Spleen (tissue), 11 donors: ENCODE results near the gene EIF3A. TPM values are rescaled to one million over a fixed set of nuclear protein-coding genes. Genes with fewer than 3 reads are reported as not detected.
"Not testable (repeated sequence)": the region's sequence is repeated elsewhere in the genome, so short reads cannot be mapped to it uniquely, and the experiment has no call there.

Source experiments
- DNase-seq: peaks from one replicate; pipeline ENCODE4 v3.0.0-alpha.2; 2020
- H3K27ac ChIP-seq, 8 donors: fragments of 200-600 bp; sonication (generic) in 7 of 8; 1 replicate in 4 of 8; 2 replicates in 4 of 8; pipeline versions ENCODE4 v1.5.0 to v1.8.0; 2016 to 2021; ENCODE audit warnings: inconsistent platforms in 4 of 8, mild to moderate bottlenecking in 4 of 8, moderate library complexity in 1 of 8
- H3K27me3 ChIP-seq, 7 donors: fragments of 200-600 bp; sonication (generic) in 6 of 7; replicated peaks in 1 of 7; 1 replicate in 4 of 7; 2 replicates in 3 of 7; pipeline versions ENCODE4 v1.5.0 to v1.8.0; 2016 to 2021; ENCODE audit warnings: inconsistent platforms in 3 of 7, mild to moderate bottlenecking in 1 of 7
- H3K36me3 ChIP-seq, 6 donors: fragments of 200-600 bp; sonication (generic) in 5 of 6; 1 replicate in 4 of 6; 2 replicates in 2 of 6; pipeline versions ENCODE4 v1.5.0 to v1.8.0; 2016 to 2021; ENCODE audit warnings: inconsistent platforms in 2 of 6
- H3K4me1 ChIP-seq, 6 donors: fragments of 200-600 bp; sonication (generic) in 5 of 6; 1 replicate in 3 of 6; 2 replicates in 3 of 6; pipeline versions ENCODE4 v1.5.0 to v1.8.0; 2016 to 2021; ENCODE audit warnings: inconsistent platforms in 3 of 6
- H3K4me3 ChIP-seq, 8 donors: fragments of 200-600 bp; sonication (generic) in 7 of 8; 1 replicate in 4 of 8; 2 replicates in 4 of 8; pipeline versions ENCODE4 v1.5.0 to v1.8.0; 2016 to 2021; ENCODE audit warnings: inconsistent platforms in 4 of 8, mild to moderate bottlenecking in 4 of 8, moderate library complexity in 2 of 8
- H3K9me3 ChIP-seq, 8 donors: fragments of 200-600 bp; sonication (generic) in 7 of 8; 1 replicate in 4 of 8; 2 replicates in 4 of 8; pipeline versions ENCODE4 v1.5.0 to v1.8.0; 2016 to 2021; ENCODE audit warnings: inconsistent platforms in 4 of 8
- POLR2A ChIP-seq, 3 donors: fragments of 450-650 bp; IDR thresholded peaks; one replicate each; pipeline ENCODE4 v1.5.1; 2017; ENCODE audit warnings: antibody characterized with exemption in 3 of 3, mild to moderate bottlenecking in 1 of 3
- POLR2AphosphoS5 ChIP-seq, 3 donors: sonication (generic); formaldehyde crosslinking; IDR thresholded peaks; one replicate each; pipeline ENCODE4 v1.5.1; 2017; ENCODE audit warnings: antibody characterized with exemption in 3 of 3
- WGBS, 5 donors: extraction: QIAGEN DNeasy Blood & Tissue Kit in 3 of 5; methylation state at CpG; one replicate each; pipeline versions ENCODE4 v1.1.5 to v1.1.7; 2013 to 2018; 5-methylcytosine and 5-hydroxymethylcytosine counted together
- intact Hi-C: fragments of 100-400 bp; cut with DNase I; formaldehyde crosslinking; loops from one replicate; pipeline ENCODE4 v1.15.0; 2023; ENCODE audit warnings: low total_unique reads
- polyA plus RNA-seq, 3 donors: library from polyadenylated mRNA; stranded (reverse); fragments of 200-250 nt; gene quantifications; one replicate each; pipeline ENCODE4 v1.2.1, GENCODE V29; 2013
- total RNA-seq, 7 donors: library from RNA; depleted of rRNA in 3 of 7; stranded (reverse); fragments of >200 nt in 3 of 7; fragmentation: NEBNext Ultra II Directional in 4 of 7; extraction: Animal tissue kit (Norgen Biotek cat#: 25700) in 4 of 7; gene quantifications; one replicate each; pipeline versions ENCODE4 v1.1.0 to v1.2.1, GENCODE V29; 2016 to 2021
- TF ChIP-seq, protein P1 (sequence below), 11 experiments: fragments of 200-600 bp in 7 of 11; fragments of 450-650 bp in 4 of 11; sonication (generic) in 4 of 11; IDR thresholded peaks in 8 of 11; conservative IDR thresholded peaks in 3 of 11; 1 replicate in 7 of 11; 2 replicates in 4 of 11; pipeline versions ENCODE4 v1.4.0 to v1.8.0; 2016 to 2021; ENCODE audit warnings: antibody characterized with exemption in 11 of 11, inconsistent platforms in 4 of 11, mild to moderate bottlenecking in 1 of 11
- donor health status: healthy with polysubstance abuse.
- donor health status: DM: no; HTN: no; CAD: no; lungs with moderate emphysema.
- donor health status: DM: no; HTN: no; CAD: no.
- donor health status: Bipolar disorder and iron deficiency.
- donor health status: healthy.
- donor health status: DM: no; HTN: no; CAD: no.
- donor health status: DM: yes; HTN: yes; CAD: no.

EIF3A gene
- total and polyA plus RNA-seq, 10 donors, result 21.9 to 93.9 (median 84.3) TPM

DNA sequence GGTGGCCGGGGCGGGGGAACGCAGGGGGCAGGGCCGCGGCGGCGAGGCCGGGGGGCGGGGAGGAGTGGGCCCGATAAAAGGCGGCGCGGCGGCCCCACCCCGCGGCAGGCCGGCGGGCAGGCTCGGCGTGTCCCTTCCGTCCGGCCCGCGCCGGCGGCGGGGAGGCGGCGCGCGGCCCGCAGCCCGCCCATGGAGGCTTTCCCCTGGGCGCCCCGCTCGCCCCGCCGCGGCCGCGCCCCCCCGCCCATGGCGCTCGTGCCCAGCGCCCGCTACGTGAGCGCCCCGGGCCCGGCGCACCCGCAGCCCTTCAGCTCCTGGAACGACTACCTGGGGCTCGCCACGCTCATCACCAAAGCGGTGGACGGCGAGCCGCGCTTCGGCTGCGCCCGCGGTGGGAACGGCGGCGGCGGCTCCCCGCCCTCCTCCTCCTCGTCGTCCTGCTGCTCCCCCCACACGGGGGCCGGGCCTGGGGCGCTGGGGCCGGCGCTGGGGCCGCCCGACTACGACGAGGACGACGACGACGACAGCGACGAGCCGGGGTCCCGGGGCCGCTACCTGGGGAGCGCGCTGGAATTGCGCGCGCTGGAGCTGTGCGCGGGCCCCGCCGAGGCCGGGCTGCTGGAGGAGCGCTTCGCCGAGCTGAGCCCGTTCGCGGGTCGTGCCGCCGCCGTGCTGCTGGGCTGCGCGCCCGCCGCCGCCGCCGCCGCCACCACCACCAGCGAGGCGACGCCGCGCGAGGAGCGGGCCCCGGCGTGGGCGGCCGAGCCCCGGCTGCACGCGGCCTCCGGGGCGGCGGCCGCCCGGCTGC lies 50.8 kb downstream of the EIF3A start, which contains the start of gene NANOS1:
NANOS1 (plus strand) TSS at position 102 of the 808 bp plus-strand sequence; CDS start at position 190, 88 bp downstream.
- H3K36me3 ChIP-seq, result peaks cover 1 to 32% (median 21%) of the 10 kb centered on the region in 6 donors
- peaks cover 0 to 18% (median 0%) of the 10 kb centered on the region in 7 donors for H3K27me3 ChIP-seq
- peak within 1 kb of the TSS; percentile 38 to 86 (median 62) for H3K4me3 ChIP-seq
- WGBS, 5 donors, result 0 to 1% (median 0%) methylated on average over 7 to 135 of the region's 136 CpGs
- TF ChIP-seq POLR2AphosphoS5 (IDR thresholded peaks at IDR 0.05) (peak in 1 of 3 donors; percentile 40), POLR2A (IDR thresholded peaks at IDR 0.05) (no peak)
- peak within 1 kb of the TSS in 5 of 8 donors; percentile 10 to 63 (median 52) for H3K27ac ChIP-seq
- DNase-seq, result peak; percentile 79
- peaks cover 13 to 34% (median 26%) of the 10 kb centered on the region in 6 donors for H3K4me1 ChIP-seq
- no peaks in the 10 kb centered on the region for H3K9me3 ChIP-seq
- intact Hi-C loops, result no loop called here

DNA sequence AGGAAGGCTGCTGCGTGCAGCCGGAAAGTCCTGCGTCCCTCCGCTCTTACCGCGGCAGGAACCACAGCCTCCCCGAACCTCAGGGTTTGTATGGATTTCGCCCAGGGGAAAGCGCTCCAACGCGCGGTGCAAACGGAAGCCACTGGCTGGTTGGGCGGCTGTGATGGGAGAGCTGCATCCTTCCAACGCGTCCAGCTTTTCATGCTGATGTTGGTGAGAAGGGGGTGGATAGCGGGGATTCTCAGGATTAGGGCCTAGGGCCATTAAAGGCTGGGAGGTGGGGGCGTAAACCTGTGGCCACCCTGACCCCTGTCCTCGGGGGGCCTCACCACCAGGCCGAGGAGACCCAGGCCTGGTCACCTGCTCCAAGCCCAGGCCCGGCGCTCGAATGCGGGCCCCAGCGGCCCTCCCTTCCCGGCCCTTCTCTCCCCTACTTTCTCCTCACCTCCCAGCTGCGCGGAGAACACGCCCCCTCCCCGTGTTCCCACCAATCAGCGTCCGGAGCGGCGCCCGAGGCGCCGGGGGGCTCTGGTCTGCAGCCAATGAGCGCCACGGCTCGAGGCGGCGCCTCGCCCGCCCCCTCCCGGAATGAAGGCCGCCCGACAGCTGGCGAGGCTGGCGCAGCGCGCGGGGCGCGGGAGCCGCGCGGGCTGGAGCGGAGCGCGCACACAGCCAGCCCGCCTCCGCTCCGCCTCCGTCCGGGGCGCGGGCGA lies 51.6 kb downstream of the EIF3A start:
- Histone ChIP-seq H3K27ac (peak overlapping the region in 5 of 8 donors; percentile 10 to 63 (median 52)), H3K9me3 (no peaks in the 10 kb centered on the region), H3K4me3 (peak overlapping the region; percentile 18 to 86 (median 62)), H3K27me3 (peaks cover 0 to 18% (median 0%) of the 10 kb centered on the region in 7 donors), H3K4me1 (peaks cover 13 to 34% (median 26%) of the 10 kb centered on the region in 6 donors), H3K36me3 (peaks cover 0 to 25% (median 13%) of the 10 kb centered on the region in 6 donors)
- WGBS, 5 donors, result 4 to 11% (median 5%) methylated on average over 20 to 68 of the region's 68 CpGs
- TF ChIP-seq POLR2AphosphoS5 (IDR thresholded peaks at IDR 0.05) (peak in 2 of 3 donors; percentile 41 to 44), POLR2A (IDR thresholded peaks at IDR 0.05) (no peak)
- TF ChIP-seq, protein P1, sequence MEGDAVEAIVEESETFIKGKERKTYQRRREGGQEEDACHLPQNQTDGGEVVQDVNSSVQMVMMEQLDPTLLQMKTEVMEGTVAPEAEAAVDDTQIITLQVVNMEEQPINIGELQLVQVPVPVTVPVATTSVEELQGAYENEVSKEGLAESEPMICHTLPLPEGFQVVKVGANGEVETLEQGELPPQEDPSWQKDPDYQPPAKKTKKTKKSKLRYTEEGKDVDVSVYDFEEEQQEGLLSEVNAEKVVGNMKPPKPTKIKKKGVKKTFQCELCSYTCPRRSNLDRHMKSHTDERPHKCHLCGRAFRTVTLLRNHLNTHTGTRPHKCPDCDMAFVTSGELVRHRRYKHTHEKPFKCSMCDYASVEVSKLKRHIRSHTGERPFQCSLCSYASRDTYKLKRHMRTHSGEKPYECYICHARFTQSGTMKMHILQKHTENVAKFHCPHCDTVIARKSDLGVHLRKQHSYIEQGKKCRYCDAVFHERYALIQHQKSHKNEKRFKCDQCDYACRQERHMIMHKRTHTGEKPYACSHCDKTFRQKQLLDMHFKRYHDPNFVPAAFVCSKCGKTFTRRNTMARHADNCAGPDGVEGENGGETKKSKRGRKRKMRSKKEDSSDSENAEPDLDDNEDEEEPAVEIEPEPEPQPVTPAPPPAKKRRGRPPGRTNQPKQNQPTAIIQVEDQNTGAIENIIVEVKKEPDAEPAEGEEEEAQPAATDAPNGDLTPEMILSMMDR (IDR thresholded peaks at IDR 0.05 in 8 of 11, conservative IDR thresholded peaks at IDR 0.05 in 3 of 11), result peak in 6 of 11 experiments; percentile 11 to 41 (median 33)
- peak; percentile 90 for DNase-seq
- intact Hi-C loops, result no loop called here

DNA sequence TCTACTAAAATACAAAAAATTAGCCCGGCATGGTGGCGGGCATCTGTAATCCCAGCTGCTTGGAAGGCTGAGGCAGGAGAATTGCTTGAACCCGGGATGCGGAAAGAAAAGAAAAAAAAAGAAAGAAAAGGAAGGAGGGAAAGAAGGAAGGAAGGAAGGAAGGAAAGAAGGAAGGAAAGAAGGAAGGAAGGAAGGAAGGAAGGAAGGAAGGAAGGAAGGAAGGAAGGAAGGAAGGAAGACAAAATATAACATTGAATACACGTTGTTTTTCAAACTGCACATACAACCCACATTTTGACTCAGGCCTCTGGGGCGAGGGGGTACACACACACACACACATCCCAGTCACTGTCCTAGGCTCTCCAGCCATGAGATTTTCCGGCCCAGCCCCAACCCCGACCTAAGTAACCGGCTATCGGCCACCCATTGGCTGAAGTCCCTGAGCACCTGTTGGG lies 52.1 kb downstream of the EIF3A start:
- 49 to 60% (median 55%) methylated on average over 10 of the region's 10 CpGs for WGBS, 5 donors
- Histone ChIP-seq H3K4me1 (peaks cover 13 to 34% (median 26%) of the 10 kb centered on the region in 6 donors), H3K27ac (peak overlapping the region in 2 of 8 donors; percentile 41 to 63), H3K36me3 (peaks cover 0 to 19% (median 8%) of the 10 kb centered on the region in 6 donors), H3K27me3 (peaks cover 0 to 18% (median 0%) of the 10 kb centered on the region in 7 donors), H3K4me3 (peak overlapping the region in 6 of 8 donors; percentile 47 to 86 (median 64))
- DNase-seq, intact Hi-C loops, H3K9me3 ChIP-seq: not testable (repeated sequence)

DNA sequence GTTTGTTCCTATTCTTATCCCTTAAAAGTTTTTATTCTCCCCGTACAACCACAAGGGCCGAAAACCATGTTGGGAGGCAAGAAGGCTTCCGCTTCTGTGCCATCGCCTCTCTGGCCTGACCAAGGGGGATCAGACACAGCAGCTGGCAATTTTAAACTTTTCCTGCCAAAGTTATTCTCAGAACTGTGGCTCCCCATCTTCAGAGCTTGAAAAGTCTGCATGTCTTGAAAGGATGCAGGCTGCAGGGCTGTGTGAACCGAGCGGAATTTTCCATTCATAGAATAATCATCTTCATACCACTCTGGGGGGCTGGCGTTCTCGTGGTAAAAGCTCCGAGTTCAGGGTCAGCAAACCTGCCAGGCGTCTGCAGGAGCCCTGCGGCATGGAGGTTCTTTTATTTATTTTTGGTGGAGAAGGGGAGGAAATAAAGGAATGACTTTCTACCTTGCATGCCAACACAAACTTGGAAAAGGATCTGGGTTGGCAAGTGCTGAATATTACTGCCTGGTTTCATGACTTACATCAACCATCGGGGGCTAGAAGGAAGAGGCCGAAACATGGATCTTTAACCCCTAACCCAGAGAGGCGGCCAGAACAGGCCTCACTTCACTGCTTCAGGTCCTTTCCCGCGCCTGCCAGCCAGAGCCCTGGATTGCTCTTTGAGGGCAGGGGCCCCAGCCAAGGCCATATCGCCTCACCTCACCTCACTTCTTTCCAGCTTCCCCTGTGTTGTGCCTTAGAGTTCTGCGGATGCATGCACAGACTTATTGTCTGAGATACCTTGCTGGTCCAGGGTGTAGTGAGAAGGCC lies 54.1 kb downstream of the EIF3A start:
- intact Hi-C loops, result no loop called here
- Histone ChIP-seq H3K4me3 (no peak overlapping the region), H3K27me3 (peaks cover 0 to 18% (median 0%) of the 10 kb centered on the region in 7 donors), H3K4me1 (peaks cover 11 to 26% (median 22%) of the 10 kb centered on the region in 6 donors), H3K9me3 (no peaks in the 10 kb centered on the region), H3K36me3 (no peaks in the 10 kb centered on the region), H3K27ac (no peak overlapping the region)
- TF ChIP-seq POLR2AphosphoS5 (IDR thresholded peaks at IDR 0.05), result no peak
- TF ChIP-seq, protein P1 (IDR thresholded peaks at IDR 0.05 in 8 of 11, conservative IDR thresholded peaks at IDR 0.05 in 3 of 11), result no peak
- no peak for TF ChIP-seq POLR2A (IDR thresholded peaks at IDR 0.05)
- 87 to 95% (median 89%) methylated on average over 18 of the region's 18 CpGs for WGBS, 5 donors
- no peak for DNase-seq
